Spinal cord (tissue), 10 donors: ENCODE measurements around the gene ATP9A. TPM values are rescaled to one million over a fixed set of nuclear protein-coding genes. Genes with fewer than 3 reads are reported as not detected.

Experiments used
- DNase-seq, 6 donors: peaks; one replicate each; pipeline versions ENCODE4 v3.0.0 to v3.0.0-alpha.2; 2013 to 2015; ENCODE audit warnings: low spot score in 6 of 6, low read depth in 4 of 6
- H3K27ac ChIP-seq: one replicate; pipeline ENCODE4 v1.5.1; 2013; ENCODE audit warnings: low read depth, low read length, control low read depth
- H3K27me3 ChIP-seq: one replicate; pipeline ENCODE4 v1.6.1; 2013; ENCODE audit warnings: low read length; ENCODE audit not compliant: control insufficient read depth, insufficient read depth
- H3K36me3 ChIP-seq: one replicate; pipeline ENCODE4 v1.6.1; 2013; ENCODE audit warnings: low read length; ENCODE audit not compliant: control insufficient read depth, insufficient read depth
- H3K4me1 ChIP-seq: one replicate; pipeline ENCODE4 v1.6.1; 2013; ENCODE audit warnings: low read length; ENCODE audit not compliant: control insufficient read depth, insufficient read depth
- H3K4me3 ChIP-seq: one replicate; pipeline ENCODE4 v1.5.1; 2013; ENCODE audit warnings: low read depth, low read length, control low read depth
- H3K9me3 ChIP-seq: one replicate; pipeline ENCODE4 v1.6.1; 2013; ENCODE audit warnings: low read length; ENCODE audit not compliant: control insufficient read depth, insufficient read depth
- WGBS: methylation state at CpG from one replicate; pipeline ENCODE4 v1.1.5; 2013; ENCODE audit warnings: missing lambda C conversion rate; ENCODE audit not compliant: insufficient coverage; 5-methylcytosine and 5-hydroxymethylcytosine counted together
- polyA plus RNA-seq, 2 donors: library from polyadenylated mRNA; unstranded; fragments of 120-200 nt; gene quantifications; one replicate each; pipeline ENCODE4 v1.2.1, GENCODE V29; 2013; ENCODE audit not compliant: insufficient read length in 2 of 2
- total RNA-seq, 2 donors: library from RNA; depleted of rRNA in 1 of 2; stranded (reverse); fragments of 120-200 nt in 1 of 2; fragments of >200 nt in 1 of 2; gene quantifications; one replicate each; pipeline versions ENCODE4 v1.2.3 to v1.2.4, GENCODE V29; 2013 to 2014
- donor health status: healthy.

The ATP9A gene
- total and polyA plus RNA-seq, 4 donors, result 77.3 to 187 (median 169) TPM

- Histone ChIP-seq H3K4me3 (no peak overlapping the region), H3K9me3 (no peaks in the 10 kb centered on the region), H3K27ac (no peak overlapping the region), H3K27me3 (no peaks in the 10 kb centered on the region), H3K36me3 (peaks cover 6% of the 10 kb centered on the region), H3K4me1 (peaks cover 9% of the 10 kb centered on the region)
- 40% methylated on average over 1 of the region's 1 CpG for WGBS
- no peak for DNase-seq
Observed at GRCh38 chr20:51715856-51716185, 52.4 kb downstream of the ATP9A start.

- Histone ChIP-seq H3K27me3 (no peaks in the 10 kb centered on the region), H3K27ac (no peak overlapping the region), H3K9me3 (no peaks in the 10 kb centered on the region), H3K4me1 (peaks cover 9% of the 10 kb centered on the region), H3K36me3 (peaks cover 6% of the 10 kb centered on the region), H3K4me3 (no peak overlapping the region)
- WGBS, result 25% methylated on average over 4 of the region's 10 CpGs
- peak in 1 of 6 donors; percentile 48 for DNase-seq
Observed at GRCh38 chr20:51715163-51715855, 52.9 kb downstream of the ATP9A start.

- peaks cover 9% of the 10 kb centered on the region for H3K4me1 ChIP-seq
- no peaks in the 10 kb centered on the region for H3K9me3 ChIP-seq
- H3K27ac ChIP-seq, result no peak overlapping the region
- no peak overlapping the region for H3K4me3 ChIP-seq
- DNase-seq, result no peak
- peaks cover 16% of the 10 kb centered on the region for H3K36me3 ChIP-seq
- no peaks in the 10 kb centered on the region for H3K27me3 ChIP-seq
- 78% methylated on average over 3 of the region's 4 CpGs for WGBS
Observed at GRCh38 chr20:51713213-51713598, 55.0 kb downstream of the ATP9A start.

- DNase-seq, result peak in 2 of 6 donors; percentile 57 to 76
- H3K27me3 ChIP-seq, result no peaks in the 10 kb centered on the region
Observed at GRCh38 chr20:51712501-51713212, 55.5 kb downstream of the ATP9A start.

GRCh38 chr20:51711426-51711825 is 56.8 kb downstream of the ATP9A start:
- Histone ChIP-seq H3K9me3 (no peaks in the 10 kb centered on the region), H3K4me3 (no peak overlapping the region), H3K4me1 (peaks cover 9% of the 10 kb centered on the region), H3K27ac (no peak overlapping the region), H3K27me3 (no peaks in the 10 kb centered on the region), H3K36me3 (peaks cover 20% of the 10 kb centered on the region)
- DNase-seq, result no peak
- no CpG with 5 or more reads among the region's 2 CpGs for WGBS

More at GRCh38 chr20:51712501-51713212, 55.5 kb downstream of the ATP9A start:
- Histone ChIP-seq H3K27ac (no peak overlapping the region), H3K36me3 (peaks cover 20% of the 10 kb centered on the region), H3K4me3 (no peak overlapping the region), H3K9me3 (no peaks in the 10 kb centered on the region), H3K4me1 (peaks cover 9% of the 10 kb centered on the region)
- 57% methylated on average over 24 of the region's 24 CpGs for WGBS

GRCh38 chr20:51710361-51710894 is 57.8 kb downstream of the ATP9A start:
- no peak overlapping the region for H3K27ac ChIP-seq
- H3K4me1 ChIP-seq, result peaks cover 9% of the 10 kb centered on the region
- H3K4me3 ChIP-seq, result no peak overlapping the region
- WGBS, result 11% methylated on average over 4 of the region's 10 CpGs
- peak in 1 of 6 donors; percentile 21 for DNase-seq
- H3K9me3 ChIP-seq, result no peaks in the 10 kb centered on the region
- no peaks in the 10 kb centered on the region for H3K27me3 ChIP-seq
- H3K36me3 ChIP-seq, result peaks cover 20% of the 10 kb centered on the region

GRCh38 chr20:51705400-51705799 is 62.8 kb downstream of the ATP9A start:
- H3K4me3 ChIP-seq, result no peak overlapping the region
- no peaks in the 10 kb centered on the region for H3K27me3 ChIP-seq
- no peak for DNase-seq
- peaks cover 13% of the 10 kb centered on the region for H3K36me3 ChIP-seq
- peaks cover 4% of the 10 kb centered on the region for H3K4me1 ChIP-seq
- H3K27ac ChIP-seq, result no peak overlapping the region
- 64% methylated on average over 2 of the region's 4 CpGs for WGBS
- no peaks in the 10 kb centered on the region for H3K9me3 ChIP-seq

- peak in 1 of 6 donors; percentile 54 for DNase-seq
- Histone ChIP-seq H3K27me3 (no peaks in the 10 kb centered on the region), H3K9me3 (no peaks in the 10 kb centered on the region), H3K4me1 (peaks cover 4% of the 10 kb centered on the region), H3K36me3 (peaks cover 8% of the 10 kb centered on the region), H3K4me3 (no peak overlapping the region), H3K27ac (no peak overlapping the region)
- 20% methylated on average over 1 of the region's 8 CpGs for WGBS
Observed at GRCh38 chr20:51703400-51704287, 64.5 kb downstream of the ATP9A start.

GRCh38 chr20:51702556-51702955 is 65.6 kb downstream of the ATP9A start:
- peaks cover 10% of the 10 kb centered on the region for H3K4me1 ChIP-seq
- WGBS, result no CpG with 5 or more reads among the region's 3 CpGs
- no peaks in the 10 kb centered on the region for H3K36me3 ChIP-seq
- H3K27ac ChIP-seq, result no peak overlapping the region
- H3K4me3 ChIP-seq, result no peak overlapping the region
- H3K27me3 ChIP-seq, result no peaks in the 10 kb centered on the region
- DNase-seq, result no peak
- H3K9me3 ChIP-seq, result no peaks in the 10 kb centered on the region
